SK-N-SH treated with all-trans-retinoic acid at 6 μM for 48 hours (cell line): Measurements from ENCODE around the gene SLC25A17.

Experiments used
- ATAC-seq: fragments of 200-7000 bp; cut with Tn5 transposase; 3 replicates; pipeline ENCODE4 v1.9.1; 2020; ENCODE audit warnings: mild to moderate bottlenecking, moderate library complexity
- ARNTL ChIP-seq: fragments of 450-650 bp; formaldehyde crosslinking; IDR thresholded peaks from 2 replicates; pipeline ENCODE4 v1.5.0; 2020; ENCODE audit warnings: low read depth, mild to moderate bottlenecking, moderate library complexity, borderline replicate concordance
- BACH2 ChIP-seq: fragments of 250-450 bp; sonication (Bioruptor Pico); IDR thresholded peaks from 2 replicates; pipeline ENCODE4 v1.9.0; 2021; ENCODE audit warnings: mild to moderate bottlenecking, borderline replicate concordance
- CSDC2 ChIP-seq: fragments of 250-450 bp; sonication (Bioruptor Pico); IDR thresholded peaks from 2 replicates; pipeline ENCODE4 v1.5.0; 2020; ENCODE audit warnings: mild to moderate bottlenecking, moderate library complexity
- CSRNP3 ChIP-seq: fragments of 250-450 bp; sonication (Bioruptor Pico); IDR thresholded peaks from 2 replicates; pipeline ENCODE4 v1.5.1; 2021; ENCODE audit warnings: mild to moderate bottlenecking, moderate library complexity
- ESRRG ChIP-seq: fragments of 250-450 bp; sonication (Bioruptor Pico); IDR thresholded peaks from 2 replicates; pipeline ENCODE4 v1.6.1; 2021; ENCODE audit warnings: mild to moderate bottlenecking
- GLIS3 ChIP-seq: fragments of 250-450 bp; sonication (Bioruptor Pico); IDR thresholded peaks from 2 replicates; pipeline ENCODE4 v1.5.0; 2020; ENCODE audit warnings: mild to moderate bottlenecking, moderate library complexity
- ISL1 ChIP-seq: fragments of 250-450 bp; sonication (Bioruptor Pico); IDR thresholded peaks from 2 replicates; pipeline ENCODE4 v2.1.2; 2022; ENCODE audit warnings: mild to moderate bottlenecking, moderate library complexity
- OSR1 ChIP-seq: fragments of 250-450 bp; sonication (Bioruptor Pico); IDR thresholded peaks from 2 replicates; pipeline ENCODE4 v1.8.0; 2022; ENCODE audit warnings: moderate library complexity, mild to moderate bottlenecking, inconsistent platforms
- PATZ1 ChIP-seq: fragments of 250-450 bp; sonication (Bioruptor Pico); IDR thresholded peaks from 2 replicates; pipeline ENCODE4 v1.8.0; 2020; ENCODE audit warnings: mild to moderate bottlenecking, moderate library complexity, borderline replicate concordance
- POU6F1 ChIP-seq: fragments of 250-450 bp; sonication (Bioruptor Pico); IDR thresholded peaks from 2 replicates; pipeline ENCODE4 v1.8.0; 2021; ENCODE audit warnings: low read depth, mild to moderate bottlenecking, moderate library complexity, borderline replicate concordance
- PPARA ChIP-seq: fragments of 250-450 bp; sonication (Bioruptor Pico); IDR thresholded peaks from 2 replicates; pipeline ENCODE4 v1.5.0; 2020; ENCODE audit warnings: mild to moderate bottlenecking, borderline replicate concordance
- SNAI2 ChIP-seq: fragments of 250-450 bp; sonication (Bioruptor Pico); IDR thresholded peaks from 2 replicates; pipeline ENCODE4 v1.5.0; 2020; ENCODE audit warnings: mild to moderate bottlenecking, moderate library complexity
- TCF4 ChIP-seq: fragments of 250-450 bp; sonication (Bioruptor Pico); IDR thresholded peaks from 2 replicates; pipeline ENCODE4 v1.8.0; 2021; ENCODE audit warnings: mild to moderate bottlenecking, moderate library complexity, borderline replicate concordance
- TOX ChIP-seq: fragments of 250-450 bp; sonication (Bioruptor Pico); IDR thresholded peaks from 2 replicates; pipeline ENCODE4 v1.8.0; 2021; ENCODE audit warnings: mild to moderate bottlenecking, moderate library complexity, borderline replicate concordance
- ZC3H10 ChIP-seq: fragments of 250-450 bp; sonication (Bioruptor Pico); IDR thresholded peaks from 2 replicates; pipeline ENCODE4 v1.5.1; 2021; ENCODE audit warnings: mild to moderate bottlenecking, moderate library complexity
- ZFP3 ChIP-seq: fragments of 250-450 bp; sonication (Bioruptor Pico); IDR thresholded peaks from 2 replicates; pipeline ENCODE4 v1.5.0; 2020; ENCODE audit warnings: mild to moderate bottlenecking, moderate library complexity
- ZFP30 ChIP-seq: fragments of 450-650 bp; formaldehyde crosslinking; IDR thresholded peaks from 2 replicates; pipeline ENCODE4 v1.5.0; 2022; ENCODE audit warnings: mild to moderate bottlenecking, moderate library complexity
- ZNF565 ChIP-seq: fragments of 450-650 bp; formaldehyde crosslinking; conservative IDR thresholded peaks from 2 replicates; pipeline ENCODE4 v1.5.0; 2020; ENCODE audit warnings: low read depth, mild to moderate bottlenecking, moderate library complexity
- ZNF70 ChIP-seq: fragments of 450-650 bp; formaldehyde crosslinking; IDR thresholded peaks from 2 replicates; pipeline ENCODE4 v1.5.0; 2020; ENCODE audit warnings: mild to moderate bottlenecking, moderate library complexity
- ZNF8 ChIP-seq: fragments of 450-650 bp; formaldehyde crosslinking; IDR thresholded peaks from 2 replicates; pipeline ENCODE4 v1.5.0; 2020; ENCODE audit warnings: mild to moderate bottlenecking, moderate library complexity
- TF ChIP-seq, protein P1 (sequence below): fragments of 250-450 bp; sonication (Bioruptor Pico); IDR thresholded peaks from 2 replicates; pipeline ENCODE4 v1.5.0; 2020; ENCODE audit warnings: mild to moderate bottlenecking, moderate library complexity
- TF ChIP-seq, protein P2 (sequence below): fragments of 250-450 bp; sonication (Bioruptor Pico); IDR thresholded peaks from 2 replicates; pipeline ENCODE4 v1.5.1; 2020; ENCODE audit warnings: low read depth, mild to moderate bottlenecking, moderate library complexity

The SLC25A17 gene

GRCh38 chr22:40747361-40747760 lies 71.8 kb downstream of the SLC25A17 start:
- TF ChIP-seq GLIS3 (no peak), ZNF565 (CRISPR knock-in tag) (no peak), ARNTL (no peak), CSDC2 (CRISPR knock-in tag) (no peak), PATZ1 (CRISPR knock-in tag) (no peak)
- ATAC-seq, result no peak

- no peak for ATAC-seq
- TF ChIP-seq ESRRG, result no peak
- TF ChIP-seq ARNTL, result no peak
- no peak for TF ChIP-seq TCF4 (CRISPR knock-in tag)
- TF ChIP-seq ISL1 (CRISPR knock-in tag), result no peak
- TF ChIP-seq, protein P1, sequence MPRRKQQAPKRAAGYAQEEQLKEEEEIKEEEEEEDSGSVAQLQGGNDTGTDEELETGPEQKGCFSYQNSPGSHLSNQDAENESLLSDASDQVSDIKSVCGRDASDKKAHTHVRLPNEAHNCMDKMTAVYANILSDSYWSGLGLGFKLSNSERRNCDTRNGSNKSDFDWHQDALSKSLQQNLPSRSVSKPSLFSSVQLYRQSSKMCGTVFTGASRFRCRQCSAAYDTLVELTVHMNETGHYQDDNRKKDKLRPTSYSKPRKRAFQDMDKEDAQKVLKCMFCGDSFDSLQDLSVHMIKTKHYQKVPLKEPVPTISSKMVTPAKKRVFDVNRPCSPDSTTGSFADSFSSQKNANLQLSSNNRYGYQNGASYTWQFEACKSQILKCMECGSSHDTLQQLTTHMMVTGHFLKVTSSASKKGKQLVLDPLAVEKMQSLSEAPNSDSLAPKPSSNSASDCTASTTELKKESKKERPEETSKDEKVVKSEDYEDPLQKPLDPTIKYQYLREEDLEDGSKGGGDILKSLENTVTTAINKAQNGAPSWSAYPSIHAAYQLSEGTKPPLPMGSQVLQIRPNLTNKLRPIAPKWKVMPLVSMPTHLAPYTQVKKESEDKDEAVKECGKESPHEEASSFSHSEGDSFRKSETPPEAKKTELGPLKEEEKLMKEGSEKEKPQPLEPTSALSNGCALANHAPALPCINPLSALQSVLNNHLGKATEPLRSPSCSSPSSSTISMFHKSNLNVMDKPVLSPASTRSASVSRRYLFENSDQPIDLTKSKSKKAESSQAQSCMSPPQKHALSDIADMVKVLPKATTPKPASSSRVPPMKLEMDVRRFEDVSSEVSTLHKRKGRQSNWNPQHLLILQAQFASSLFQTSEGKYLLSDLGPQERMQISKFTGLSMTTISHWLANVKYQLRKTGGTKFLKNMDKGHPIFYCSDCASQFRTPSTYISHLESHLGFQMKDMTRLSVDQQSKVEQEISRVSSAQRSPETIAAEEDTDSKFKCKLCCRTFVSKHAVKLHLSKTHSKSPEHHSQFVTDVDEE (CRISPR knock-in tag), result no peak
- TF ChIP-seq, protein P2, sequence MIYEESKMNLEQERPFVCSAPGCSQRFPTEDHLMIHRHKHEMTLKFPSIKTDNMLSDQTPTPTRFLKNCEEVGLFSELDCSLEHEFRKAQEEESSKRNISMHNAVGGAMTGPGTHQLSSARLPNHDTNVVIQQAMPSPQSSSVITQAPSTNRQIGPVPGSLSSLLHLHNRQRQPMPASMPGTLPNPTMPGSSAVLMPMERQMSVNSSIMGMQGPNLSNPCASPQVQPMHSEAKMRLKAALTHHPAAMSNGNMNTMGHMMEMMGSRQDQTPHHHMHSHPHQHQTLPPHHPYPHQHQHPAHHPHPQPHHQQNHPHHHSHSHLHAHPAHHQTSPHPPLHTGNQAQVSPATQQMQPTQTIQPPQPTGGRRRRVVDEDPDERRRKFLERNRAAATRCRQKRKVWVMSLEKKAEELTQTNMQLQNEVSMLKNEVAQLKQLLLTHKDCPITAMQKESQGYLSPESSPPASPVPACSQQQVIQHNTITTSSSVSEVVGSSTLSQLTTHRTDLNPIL (CRISPR knock-in tag), result no peak
- TF ChIP-seq CSDC2 (CRISPR knock-in tag), result no peak
- TF ChIP-seq ZC3H10 (CRISPR knock-in tag), result no peak
- no peak for TF ChIP-seq POU6F1
- TF ChIP-seq ZFP3, result no peak
- no peak for TF ChIP-seq BACH2
- TF ChIP-seq OSR1 (CRISPR knock-in tag), result no peak
- no peak for TF ChIP-seq CSRNP3 (CRISPR knock-in tag)
- TF ChIP-seq GLIS3, result no peak
- TF ChIP-seq ZNF565 (CRISPR knock-in tag), result no peak
- TF ChIP-seq PPARA (CRISPR knock-in tag), result no peak
- TF ChIP-seq TOX (CRISPR knock-in tag), result no peak
- no peak for TF ChIP-seq ZNF70 (CRISPR knock-in tag)
- TF ChIP-seq ZFP30 (CRISPR knock-in tag), result no peak
- TF ChIP-seq SNAI2 (CRISPR knock-in tag), result no peak
Observed at GRCh38 chr22:40746428-40747220, 72.5 kb downstream of the SLC25A17 start.

GRCh38 chr22:40743768-40744167 lies 75.4 kb downstream of the SLC25A17 start:
- no peak for ATAC-seq
- no peak for TF ChIP-seq ZNF8 (CRISPR knock-in tag)
- TF ChIP-seq TCF4 (CRISPR knock-in tag), result no peak
- TF ChIP-seq POU6F1, result no peak
